ENCODE measurements around the gene HECTD4.

GRCh38 chr12:112190231-112191025 lies 191.8 kb downstream of the HECTD4 start:
- TF ChIP-seq CTCF (IDR thresholded peaks at IDR 0.05): no peak
- TF ChIP-seq POLR2A (IDR thresholded peaks at IDR 0.05): no peak
